SK-N-SH treated with all-trans-retinoic acid at 6 μM for 48 hours (cell line): ENCODE measurements around the gene CA7.

Experiments
- CREB5 ChIP-seq: fragments of 250-450 bp; sonication (Bioruptor Pico); IDR thresholded peaks from 2 replicates; pipeline ENCODE4 v1.5.1; 2020; ENCODE audit warnings: low read depth, mild to moderate bottlenecking, moderate library complexity
- GLIS3 ChIP-seq: fragments of 250-450 bp; sonication (Bioruptor Pico); IDR thresholded peaks from 2 replicates; pipeline ENCODE4 v1.5.0; 2020; ENCODE audit warnings: mild to moderate bottlenecking, moderate library complexity
- POU6F1 ChIP-seq: fragments of 250-450 bp; sonication (Bioruptor Pico); IDR thresholded peaks from 2 replicates; pipeline ENCODE4 v1.8.0; 2021; ENCODE audit warnings: low read depth, mild to moderate bottlenecking, moderate library complexity, borderline replicate concordance
- RARB ChIP-seq: fragments of 250-450 bp; sonication (Bioruptor Pico); IDR thresholded peaks from 2 replicates; pipeline ENCODE4 v1.8.0; 2021; ENCODE audit warnings: mild to moderate bottlenecking, moderate library complexity
- TSHZ2 ChIP-seq: fragments of 250-450 bp; sonication (Bioruptor Pico); IDR thresholded peaks from 2 replicates; pipeline ENCODE4 v1.5.0; 2020; ENCODE audit warnings: mild to moderate bottlenecking, moderate library complexity
- ZFP30 ChIP-seq: fragments of 450-650 bp; formaldehyde crosslinking; IDR thresholded peaks from 2 replicates; pipeline ENCODE4 v1.5.0; 2022; ENCODE audit warnings: mild to moderate bottlenecking, moderate library complexity
- ZNF565 ChIP-seq: fragments of 450-650 bp; formaldehyde crosslinking; conservative IDR thresholded peaks from 2 replicates; pipeline ENCODE4 v1.5.0; 2020; ENCODE audit warnings: low read depth, mild to moderate bottlenecking, moderate library complexity

- TF ChIP-seq POU6F1 (CRISPR knock-in tag) (no peak), TSHZ2 (CRISPR knock-in tag) (no peak), GLIS3 (CRISPR knock-in tag) (no peak), CREB5 (CRISPR knock-in tag) (no peak), ZFP30 (CRISPR knock-in tag) (no peak), RARB (CRISPR knock-in tag) (no peak), ZNF565 (CRISPR knock-in tag) (no peak)
Measured at GRCh38 chr16:66894948-66895688, 50.9 kb downstream of the CA7 start.
